Measurements from ENCODE around the gene ST6GAL1. TPM values are rescaled to one million over a fixed set of nuclear protein-coding genes. Genes with fewer than 3 reads are reported as not detected.
"Not testable (repeated sequence)": the region's sequence is repeated elsewhere in the genome, so short reads cannot be mapped to it uniquely, and the experiment has no call there.

ST6GAL1 gene
- total and polyA plus RNA-seq, 4 donors: 28.9 to 44.6 (median 34.6) TPM

DNA sequence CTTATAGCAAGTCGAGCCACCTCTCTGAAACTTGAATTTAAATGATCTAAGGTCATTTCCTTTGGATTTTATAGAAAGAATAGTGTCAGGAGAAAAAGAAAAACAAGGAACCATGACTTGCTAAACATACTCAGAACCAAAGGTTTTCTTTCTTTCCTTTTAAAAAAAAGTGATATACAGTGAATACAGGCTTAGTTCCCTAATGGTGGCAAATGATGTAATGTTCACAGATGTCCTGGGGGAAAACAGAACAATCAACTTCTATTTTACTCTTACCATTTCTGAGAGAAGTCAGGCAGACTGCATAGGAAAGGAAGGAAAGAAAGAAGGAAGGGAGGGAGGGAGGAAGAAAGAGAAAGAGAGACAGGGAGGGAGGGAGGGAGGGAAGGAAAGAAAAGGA is 56.5 kb downstream of the ST6GAL1 start:
- no CpG with 5 or more reads among the region's 1 CpG for WGBS (ENCODE audit: insufficient coverage)
- no peak overlapping the region for H3K27ac ChIP-seq (ENCODE audit: low read depth, low read length)
- no peaks in the 10 kb centered on the region for H3K9me3 ChIP-seq (ENCODE audit: control insufficient read depth, insufficient read depth, low read length)

DNA sequence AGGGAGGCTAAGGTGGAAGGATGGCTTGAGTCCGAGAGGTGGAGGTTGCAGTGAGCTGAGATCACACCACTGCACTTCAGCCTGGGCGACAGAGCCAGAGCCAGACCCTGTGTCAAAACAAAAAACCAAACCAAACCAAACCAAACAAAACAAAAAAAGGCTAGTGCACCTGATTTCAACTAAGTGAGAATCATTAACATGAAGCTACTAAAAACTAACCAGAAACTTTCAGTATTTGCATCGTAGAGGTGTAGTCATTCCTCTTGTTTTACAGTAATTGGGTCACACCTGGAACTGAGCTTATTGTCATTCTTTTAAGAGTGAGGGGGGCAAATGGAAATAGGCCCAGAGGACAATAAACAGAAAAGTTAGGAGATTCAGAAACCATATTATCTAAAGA is 58.5 kb downstream of the ST6GAL1 start:
- WGBS (ENCODE audit: insufficient coverage): no CpG with 5 or more reads among the region's 3 CpGs
- Histone ChIP-seq H3K9me3 (ENCODE audit: control insufficient read depth, insufficient read depth, low read length) (no peaks in the 10 kb centered on the region), H3K27ac (ENCODE audit: low read depth, low read length) (no peak overlapping the region), H3K36me3 (ENCODE audit: control insufficient read depth, insufficient read depth, low read length) (peaks cover 2% of the 10 kb centered on the region), H3K4me3 (ENCODE audit: low read depth, low read length) (no peak overlapping the region), H3K4me1 (ENCODE audit: control insufficient read depth, insufficient read depth, low read length) (no peaks in the 10 kb centered on the region), H3K27me3 (ENCODE audit: control insufficient read depth, insufficient read depth, low read length) (no peaks in the 10 kb centered on the region)
- no peak for DNase-seq (ENCODE audit: low read depth in 4 of 6, low spot score in 6 of 6)

More for the DNA sequence above, 56.5 kb downstream of the ST6GAL1 start:
- Histone ChIP-seq H3K36me3 (ENCODE audit: control insufficient read depth, insufficient read depth, low read length) (peaks cover 2% of the 10 kb centered on the region), H3K4me3 (ENCODE audit: low read depth, low read length) (no peak overlapping the region), H3K27me3 (ENCODE audit: control insufficient read depth, insufficient read depth, low read length) (no peaks in the 10 kb centered on the region), H3K4me1 (ENCODE audit: control insufficient read depth, insufficient read depth, low read length) (no peaks in the 10 kb centered on the region)
- no peak for DNase-seq (ENCODE audit: low read depth in 4 of 6, low spot score in 6 of 6)

DNA sequence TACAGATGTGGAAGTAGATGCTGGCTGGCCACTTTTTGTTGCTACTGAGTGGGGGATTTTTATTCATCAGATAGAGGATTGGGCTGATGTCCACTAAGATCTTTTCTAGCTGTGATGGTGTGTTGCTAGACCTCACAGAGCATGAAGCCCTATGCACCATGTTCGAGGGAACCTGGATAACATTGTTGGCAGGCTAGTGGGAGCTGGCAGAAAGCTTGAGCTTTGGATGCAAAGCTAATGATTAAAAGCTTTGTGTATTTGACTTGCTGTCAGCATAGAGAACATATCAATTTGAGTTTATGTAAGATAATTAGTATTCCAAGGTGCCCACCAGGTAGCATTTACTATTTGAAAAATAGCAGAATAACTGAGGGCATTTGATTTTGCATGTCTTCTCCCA is 59.1 kb downstream of the ST6GAL1 start:
- Histone ChIP-seq H3K4me1 (ENCODE audit: control insufficient read depth, insufficient read depth, low read length) (no peaks in the 10 kb centered on the region), H3K27me3 (ENCODE audit: control insufficient read depth, insufficient read depth, low read length) (no peaks in the 10 kb centered on the region), H3K4me3 (ENCODE audit: low read depth, low read length) (no peak overlapping the region), H3K36me3 (ENCODE audit: control insufficient read depth, insufficient read depth, low read length) (peaks cover 2% of the 10 kb centered on the region), H3K9me3 (ENCODE audit: control insufficient read depth, insufficient read depth, low read length) (no peaks in the 10 kb centered on the region), H3K27ac (ENCODE audit: low read depth, low read length) (no peak overlapping the region)
- 100% methylated on average over 1 of the region's 1 CpG for WGBS (ENCODE audit: insufficient coverage)
- DNase-seq (ENCODE audit: low read depth in 4 of 6, low spot score in 6 of 6): no peak

DNA sequence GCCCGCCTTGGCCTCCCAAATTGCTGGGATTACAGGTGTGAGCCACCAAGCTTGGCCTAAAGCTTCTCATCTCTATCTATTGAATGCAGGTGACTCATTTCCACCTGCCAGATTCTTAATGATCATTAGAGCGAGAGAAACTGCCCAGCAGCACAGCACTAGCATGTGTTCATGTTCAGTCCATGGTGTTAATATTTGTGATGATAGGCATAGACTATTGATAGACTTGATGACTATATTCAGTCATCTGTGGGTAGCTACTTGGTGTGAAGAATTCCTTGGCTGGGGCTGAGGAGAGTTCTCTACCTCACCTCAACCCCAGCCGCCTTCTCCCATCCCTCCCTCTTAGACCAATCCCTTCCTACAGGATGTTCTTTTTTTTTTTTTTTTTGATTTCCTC is 60.0 kb downstream of the ST6GAL1 start:
- no peak overlapping the region for H3K27ac ChIP-seq (ENCODE audit: low read depth, low read length)

DNA sequence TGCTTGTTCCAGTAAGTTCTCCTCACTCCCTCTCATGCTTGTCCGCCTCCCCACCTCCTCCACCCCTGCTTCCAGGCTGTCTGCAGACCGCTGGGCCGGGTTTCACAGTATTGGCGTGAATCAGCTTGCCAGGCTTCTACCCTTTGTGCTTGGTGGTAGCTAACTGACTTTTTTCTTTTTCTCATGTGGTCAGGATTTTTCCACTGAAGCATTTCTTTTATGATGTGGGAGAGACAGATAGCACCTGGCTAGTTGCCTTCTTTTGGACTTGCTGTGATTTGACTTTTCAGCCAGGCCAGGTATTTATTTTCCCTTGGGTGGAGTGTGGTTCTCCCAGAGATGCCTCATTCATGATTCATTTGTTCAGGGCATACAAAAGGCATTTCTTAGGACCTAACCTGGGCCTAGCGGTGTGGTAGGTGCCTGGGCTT is 60.6 kb downstream of the ST6GAL1 start:
- 94% methylated on average over 2 of the region's 5 CpGs for WGBS (ENCODE audit: insufficient coverage)
- no peak overlapping the region for H3K27ac ChIP-seq (ENCODE audit: low read depth, low read length)
- peaks cover 2% of the 10 kb centered on the region for H3K36me3 ChIP-seq (ENCODE audit: control insufficient read depth, insufficient read depth, low read length)
- no peak for DNase-seq (ENCODE audit: low read depth in 4 of 6, low spot score in 6 of 6)
- H3K9me3 ChIP-seq (ENCODE audit: control insufficient read depth, insufficient read depth, low read length): no peaks in the 10 kb centered on the region
- H3K4me1 ChIP-seq (ENCODE audit: control insufficient read depth, insufficient read depth, low read length): no peaks in the 10 kb centered on the region
- no peak overlapping the region for H3K4me3 ChIP-seq (ENCODE audit: low read depth, low read length)
- no peaks in the 10 kb centered on the region for H3K27me3 ChIP-seq (ENCODE audit: control insufficient read depth, insufficient read depth, low read length)

More for the DNA sequence above, 60.0 kb downstream of the ST6GAL1 start:
- 100% methylated on average over 1 of the region's 3 CpGs for WGBS (ENCODE audit: insufficient coverage)
- no peaks in the 10 kb centered on the region for H3K9me3 ChIP-seq (ENCODE audit: control insufficient read depth, insufficient read depth, low read length)
- DNase-seq (ENCODE audit: low read depth in 4 of 6, low spot score in 6 of 6): no peak
- no peaks in the 10 kb centered on the region for H3K27me3 ChIP-seq (ENCODE audit: control insufficient read depth, insufficient read depth, low read length)
- H3K36me3 ChIP-seq (ENCODE audit: control insufficient read depth, insufficient read depth, low read length): peaks cover 2% of the 10 kb centered on the region
- no peaks in the 10 kb centered on the region for H3K4me1 ChIP-seq (ENCODE audit: control insufficient read depth, insufficient read depth, low read length)
- no peak overlapping the region for H3K4me3 ChIP-seq (ENCODE audit: low read depth, low read length)

DNA sequence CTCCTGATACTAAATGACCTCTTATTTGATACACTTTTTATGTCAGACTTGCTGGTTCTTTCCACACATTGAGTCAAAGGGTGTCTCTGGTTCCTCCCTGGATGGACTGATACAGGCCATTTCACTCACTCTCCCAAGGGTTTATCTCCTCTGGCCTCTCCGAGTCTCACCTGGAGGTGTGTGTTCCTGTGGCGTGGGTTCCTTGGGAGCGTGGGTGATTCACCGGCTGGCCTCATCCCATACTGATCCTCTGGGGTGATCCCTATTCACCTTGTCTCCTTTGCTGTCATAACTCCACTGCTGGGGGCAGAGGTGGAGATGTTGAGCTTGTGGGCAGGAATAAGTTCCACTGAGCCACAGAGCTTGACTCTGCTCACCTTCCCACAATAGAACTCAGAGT is 61.1 kb downstream of the ST6GAL1 start:
- Histone ChIP-seq H3K4me1 (ENCODE audit: control insufficient read depth, insufficient read depth, low read length) (no peaks in the 10 kb centered on the region), H3K27me3 (ENCODE audit: control insufficient read depth, insufficient read depth, low read length) (no peaks in the 10 kb centered on the region), H3K9me3 (ENCODE audit: control insufficient read depth, insufficient read depth, low read length) (no peaks in the 10 kb centered on the region), H3K27ac (ENCODE audit: low read depth, low read length) (peak overlapping the region; percentile 13), H3K4me3 (ENCODE audit: low read depth, low read length) (no peak overlapping the region), H3K36me3 (ENCODE audit: control insufficient read depth, insufficient read depth, low read length) (peaks cover 2% of the 10 kb centered on the region)
- 80% methylated on average over 1 of the region's 4 CpGs for WGBS (ENCODE audit: insufficient coverage)
- no peak for DNase-seq (ENCODE audit: low read depth in 4 of 6, low spot score in 6 of 6)

DNA sequence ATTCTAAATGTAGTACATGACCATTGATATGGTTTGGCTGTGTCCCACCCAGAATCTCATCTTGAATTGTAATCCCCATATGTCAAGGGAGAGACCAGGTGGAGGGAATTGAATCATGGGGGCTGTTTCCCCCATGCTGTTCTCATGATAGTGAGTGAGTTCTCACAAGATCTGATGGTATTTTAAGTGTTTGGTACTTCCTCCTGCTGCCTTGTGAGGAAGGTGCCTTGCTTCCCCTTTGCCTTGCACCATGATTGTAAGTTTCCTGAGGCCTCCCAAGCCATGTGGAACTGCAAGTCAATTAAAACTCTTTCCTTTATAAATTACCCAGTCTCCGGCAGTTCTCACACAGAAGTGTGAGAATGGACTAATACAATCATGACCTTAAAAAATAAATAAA is 61.8 kb downstream of the ST6GAL1 start:
- H3K4me3 ChIP-seq (ENCODE audit: low read depth, low read length); H3K27ac ChIP-seq (ENCODE audit: low read depth, low read length); H3K4me1 ChIP-seq (ENCODE audit: control insufficient read depth, insufficient read depth, low read length); H3K9me3 ChIP-seq (ENCODE audit: control insufficient read depth, insufficient read depth, low read length); DNase-seq (ENCODE audit: low read depth in 4 of 6, low spot score in 6 of 6); H3K27me3 ChIP-seq (ENCODE audit: control insufficient read depth, insufficient read depth, low read length); H3K36me3 ChIP-seq (ENCODE audit: control insufficient read depth, insufficient read depth, low read length): not testable (repeated sequence)
- WGBS (ENCODE audit: insufficient coverage): no CpG with 5 or more reads among the region's 1 CpG

DNA sequence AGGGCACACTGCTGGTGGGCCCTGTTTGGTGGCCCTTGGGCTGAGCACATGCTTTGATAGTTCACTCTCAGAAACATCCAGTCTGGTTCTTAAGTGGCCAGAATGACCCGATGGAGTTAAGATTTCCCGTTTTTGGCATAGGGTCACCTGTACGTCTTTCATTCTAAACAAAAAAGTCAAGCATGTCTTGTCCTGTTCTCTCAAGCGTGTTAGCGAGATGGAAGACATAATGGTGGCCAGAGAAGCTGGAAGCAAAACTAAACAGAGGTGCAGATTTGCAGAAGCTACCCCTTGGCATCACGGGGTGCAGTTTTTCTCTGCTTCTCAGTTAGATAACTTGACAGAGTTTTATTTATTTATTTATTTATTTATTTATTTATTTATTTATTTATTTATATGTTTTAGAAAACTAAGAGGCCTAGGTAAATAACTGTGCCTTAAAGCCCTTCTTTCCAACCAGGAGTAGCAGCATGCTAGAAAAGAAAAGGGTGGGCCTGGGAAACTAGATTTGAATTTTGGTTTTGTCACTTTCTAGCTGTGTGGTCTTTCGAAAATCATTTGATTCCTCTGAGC is 63.0 kb downstream of the ST6GAL1 start:
- Histone ChIP-seq H3K9me3 (ENCODE audit: control insufficient read depth, insufficient read depth, low read length) (no peaks in the 10 kb centered on the region), H3K4me1 (ENCODE audit: control insufficient read depth, insufficient read depth, low read length) (no peaks in the 10 kb centered on the region), H3K27ac (ENCODE audit: low read depth, low read length) (no peak overlapping the region), H3K36me3 (ENCODE audit: control insufficient read depth, insufficient read depth, low read length) (peaks cover 2% of the 10 kb centered on the region), H3K4me3 (ENCODE audit: low read depth, low read length) (no peak overlapping the region), H3K27me3 (ENCODE audit: control insufficient read depth, insufficient read depth, low read length) (no peaks in the 10 kb centered on the region)
- WGBS (ENCODE audit: insufficient coverage): 95% methylated on average over 5 of the region's 7 CpGs
- DNase-seq (ENCODE audit: low read depth in 4 of 6, low spot score in 6 of 6): no peak

DNA sequence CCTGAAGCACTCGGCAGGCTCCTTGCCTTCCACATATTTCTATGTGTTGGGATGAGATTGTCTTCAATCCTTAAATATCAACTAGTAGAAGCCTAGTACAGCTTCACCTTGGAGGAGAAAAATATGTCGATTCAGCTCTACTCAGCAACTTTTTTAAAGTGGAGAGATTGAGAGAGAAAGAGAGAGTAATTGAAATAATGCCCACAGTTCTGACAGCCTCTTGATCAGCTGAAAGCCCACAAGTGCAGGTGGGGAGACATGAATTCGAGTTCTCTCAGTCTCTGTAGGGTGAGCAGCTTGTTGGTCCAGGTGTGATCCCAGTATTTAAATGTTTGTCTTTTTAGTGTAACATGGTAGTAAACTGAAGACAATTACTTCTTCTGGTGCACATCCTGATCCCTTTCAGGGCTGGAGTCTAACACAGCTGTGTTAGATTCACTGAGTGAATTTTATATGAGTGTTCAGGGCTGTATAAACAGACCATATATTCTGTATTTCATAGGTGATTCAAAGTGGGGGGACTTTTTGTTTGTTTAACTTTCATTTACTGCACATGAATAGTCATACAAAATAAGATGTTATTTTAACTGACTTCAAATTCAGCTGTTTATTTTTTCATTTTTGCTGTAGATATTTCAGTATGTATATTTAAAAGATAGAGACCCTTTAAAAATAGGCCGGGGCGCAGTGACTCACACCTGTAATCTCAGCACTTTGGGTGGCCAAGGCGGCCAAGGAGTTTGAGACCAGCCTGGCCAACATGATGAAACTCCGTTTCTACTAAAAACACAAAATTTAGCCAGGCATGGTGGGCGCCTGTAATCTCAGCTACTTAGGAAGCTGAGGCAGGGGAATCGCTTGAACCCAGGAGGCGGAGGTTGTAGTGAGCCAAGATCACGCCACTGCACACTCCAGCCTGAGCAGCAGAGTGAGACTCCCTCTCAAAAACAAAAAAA is 64.0 kb downstream of the ST6GAL1 start:
- H3K27ac ChIP-seq (ENCODE audit: low read depth, low read length): no peak overlapping the region
- WGBS (ENCODE audit: insufficient coverage): 97% methylated on average over 4 of the region's 11 CpGs

DNA sequence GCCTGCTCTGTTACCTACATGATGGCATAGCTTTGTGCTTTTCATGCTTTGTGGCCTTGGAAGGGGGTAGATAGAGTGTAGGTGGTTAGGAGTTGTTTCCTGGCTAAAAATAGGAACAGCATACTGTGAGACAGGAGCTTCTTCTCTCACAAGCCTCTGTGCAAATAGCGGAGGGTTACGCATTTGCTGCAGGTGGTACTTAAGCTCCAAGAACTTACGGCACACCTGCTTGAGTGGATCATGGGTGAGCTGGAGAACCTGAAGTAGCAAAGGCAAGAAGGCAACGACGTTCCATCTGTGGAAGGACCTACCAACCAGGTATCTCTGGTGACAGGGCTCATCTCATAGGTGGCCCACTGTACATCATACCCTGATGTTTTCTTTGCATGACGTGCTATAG is 66.0 kb downstream of the ST6GAL1 start:
- no peak overlapping the region for H3K27ac ChIP-seq (ENCODE audit: low read depth, low read length)
- no peak for DNase-seq (ENCODE audit: low read depth in 4 of 6, low spot score in 6 of 6)
- no peaks in the 10 kb centered on the region for H3K27me3 ChIP-seq (ENCODE audit: control insufficient read depth, insufficient read depth, low read length)
- 96% methylated on average over 6 of the region's 6 CpGs for WGBS (ENCODE audit: insufficient coverage)
- H3K4me1 ChIP-seq (ENCODE audit: control insufficient read depth, insufficient read depth, low read length): no peaks in the 10 kb centered on the region
- no peaks in the 10 kb centered on the region for H3K9me3 ChIP-seq (ENCODE audit: control insufficient read depth, insufficient read depth, low read length)
- no peak overlapping the region for H3K4me3 ChIP-seq (ENCODE audit: low read depth, low read length)
- H3K36me3 ChIP-seq (ENCODE audit: control insufficient read depth, insufficient read depth, low read length): no peaks in the 10 kb centered on the region

More for the DNA sequence above, 64.0 kb downstream of the ST6GAL1 start:
- Histone ChIP-seq H3K36me3 (ENCODE audit: control insufficient read depth, insufficient read depth, low read length) (peaks cover 2% of the 10 kb centered on the region), H3K4me1 (ENCODE audit: control insufficient read depth, insufficient read depth, low read length) (no peaks in the 10 kb centered on the region), H3K27me3 (ENCODE audit: control insufficient read depth, insufficient read depth, low read length) (no peaks in the 10 kb centered on the region), H3K9me3 (ENCODE audit: control insufficient read depth, insufficient read depth, low read length) (no peaks in the 10 kb centered on the region), H3K4me3 (ENCODE audit: low read depth, low read length) (no peak overlapping the region)
- DNase-seq (ENCODE audit: low read depth in 4 of 6, low spot score in 6 of 6): no peak

Data from spinal cord (tissue), 10 donors.